GM12865 (cell line): ENCODE data around the gene CST9L.
"Not testable (repeated sequence)": the region's sequence is repeated elsewhere in the genome, so short reads cannot be mapped to it uniquely, and the experiment has no call there.

Experiments
- DNase-seq: peaks from one replicate; pipeline ENCODE4 v3.0.0; 2010; ENCODE audit warnings: low read depth
- H3K4me3 ChIP-seq: 2 replicates; pipeline ENCODE4 v1.5.1; 2011; ENCODE audit warnings: mild to moderate bottlenecking, low read depth, low read length, control low read depth
- CTCF ChIP-seq: IDR thresholded peaks from 2 replicates; pipeline ENCODE4 v1.5.1; 2011; ENCODE audit warnings: low read length, control low read depth, low read depth, inconsistent platforms; ENCODE audit not compliant: insufficient read depth; ENCODE audit errors: missing control alignments

Gene CST9L

GRCh38 chr20:23582293-23582692 lies 14.0 kb upstream of the CST9L start:
- DNase-seq, result no peak
- no peak overlapping the region for H3K4me3 ChIP-seq
- no peak for TF ChIP-seq CTCF

- DNase-seq, H3K4me3 ChIP-seq: not testable (repeated sequence)
Measured at GRCh38 chr20:23581833-23582232, 13.5 kb upstream of the CST9L start.

- TF ChIP-seq CTCF, result no peak
- H3K4me3 ChIP-seq, result no peak overlapping the region
- no peak for DNase-seq
Measured at GRCh38 chr20:23574977-23575376, 6.7 kb upstream of the CST9L start.

- DNase-seq, result no peak
- TF ChIP-seq CTCF, result no peak
- no peak overlapping the region for H3K4me3 ChIP-seq
Measured at GRCh38 chr20:23570178-23570760, 2.0 kb upstream of the CST9L start.

GRCh38 chr20:23569570-23569969 lies 1.3 kb upstream of the CST9L start:
- H3K4me3 ChIP-seq, result no peak overlapping the region
- DNase-seq, result no peak
- no peak for TF ChIP-seq CTCF

GRCh38 chr20:23568971-23569330 lies 667 bp upstream of the CST9L start:
- no peak for TF ChIP-seq CTCF
- DNase-seq, result no peak
- no peak overlapping the region for H3K4me3 ChIP-seq

- H3K4me3 ChIP-seq, result no peak overlapping the region
- TF ChIP-seq CTCF, result no peak
- no peak for DNase-seq
Measured at GRCh38 chr20:23566199-23566932, 1.9 kb downstream of the CST9L start.
